ENCODE results near the gene NUP88. TPM values are rescaled to one million over a fixed set of nuclear protein-coding genes. Genes with fewer than 3 reads are reported as not detected.

The NUP88 gene
- total and polyA plus RNA-seq, 4 donors: 39.6 to 124 (median 57.4) TPM

- DNase-seq (ENCODE audit: low spot score): no peak
- WGBS: 97% methylated on average over 4 of the region's 4 CpGs
- Histone ChIP-seq H3K9ac (ENCODE audit: low read depth in 1 of 2, low read length in 2 of 2) (no peak overlapping the region), H3K4me3 (ENCODE audit: low read depth in 1 of 3, low read length in 3 of 3) (no peak overlapping the region), H3K4me1 (ENCODE audit: control insufficient read depth in 4 of 4, insufficient read depth in 4 of 4, low read length in 3 of 4) (no peaks in the 10 kb centered on the region), H3K27ac (ENCODE audit: low read depth in 1 of 2, low read length in 2 of 2) (no peak overlapping the region), H3K9me3 (ENCODE audit: control insufficient read depth in 4 of 4, low read length in 3 of 4) (no peaks in the 10 kb centered on the region), H3K36me3 (ENCODE audit: control insufficient read depth in 4 of 4, insufficient read depth in 3 of 4, low read depth in 1 of 4, low read length in 3 of 4) (peaks cover 5 to 60% (median 38%) of the 10 kb centered on the region in 4 donors), H3K27me3 (ENCODE audit: control insufficient read depth in 4 of 4, insufficient read depth in 4 of 4, low read length in 3 of 4) (no peaks in the 10 kb centered on the region)
- TF ChIP-seq TAF1 (conservative IDR thresholded peaks at IDR 0.05) (no peak), FOXA1 (IDR thresholded peaks at IDR 0.05) (no peak), RXRA (IDR thresholded peaks at IDR 0.05) (no peak), EGR1 (IDR thresholded peaks at IDR 0.05; ENCODE audit: low read depth in 2 of 2) (no peak), YY1 (IDR thresholded peaks at IDR 0.05) (no peak), GABPA (IDR thresholded peaks at IDR 0.05 in 1 of 2, conservative IDR thresholded peaks at IDR 0.05 in 1 of 2) (no peak), MAX (IDR thresholded peaks at IDR 0.05) (no peak), NR2F2 (IDR thresholded peaks at IDR 0.05) (no peak), FOXA2 (IDR thresholded peaks at IDR 0.05) (no peak), ATF3 (IDR thresholded peaks at IDR 0.05) (no peak), HNF4A (conservative IDR thresholded peaks at IDR 0.05) (no peak), RAD21 (IDR thresholded peaks at IDR 0.05) (no peak), SP1 (IDR thresholded peaks at IDR 0.05) (no peak)
- TF ChIP-seq, protein P1, sequence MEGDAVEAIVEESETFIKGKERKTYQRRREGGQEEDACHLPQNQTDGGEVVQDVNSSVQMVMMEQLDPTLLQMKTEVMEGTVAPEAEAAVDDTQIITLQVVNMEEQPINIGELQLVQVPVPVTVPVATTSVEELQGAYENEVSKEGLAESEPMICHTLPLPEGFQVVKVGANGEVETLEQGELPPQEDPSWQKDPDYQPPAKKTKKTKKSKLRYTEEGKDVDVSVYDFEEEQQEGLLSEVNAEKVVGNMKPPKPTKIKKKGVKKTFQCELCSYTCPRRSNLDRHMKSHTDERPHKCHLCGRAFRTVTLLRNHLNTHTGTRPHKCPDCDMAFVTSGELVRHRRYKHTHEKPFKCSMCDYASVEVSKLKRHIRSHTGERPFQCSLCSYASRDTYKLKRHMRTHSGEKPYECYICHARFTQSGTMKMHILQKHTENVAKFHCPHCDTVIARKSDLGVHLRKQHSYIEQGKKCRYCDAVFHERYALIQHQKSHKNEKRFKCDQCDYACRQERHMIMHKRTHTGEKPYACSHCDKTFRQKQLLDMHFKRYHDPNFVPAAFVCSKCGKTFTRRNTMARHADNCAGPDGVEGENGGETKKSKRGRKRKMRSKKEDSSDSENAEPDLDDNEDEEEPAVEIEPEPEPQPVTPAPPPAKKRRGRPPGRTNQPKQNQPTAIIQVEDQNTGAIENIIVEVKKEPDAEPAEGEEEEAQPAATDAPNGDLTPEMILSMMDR (IDR thresholded peaks at IDR 0.05; ENCODE audit: low read depth, low read length, missing input control): no peak
- TF ChIP-seq, protein P2, sequence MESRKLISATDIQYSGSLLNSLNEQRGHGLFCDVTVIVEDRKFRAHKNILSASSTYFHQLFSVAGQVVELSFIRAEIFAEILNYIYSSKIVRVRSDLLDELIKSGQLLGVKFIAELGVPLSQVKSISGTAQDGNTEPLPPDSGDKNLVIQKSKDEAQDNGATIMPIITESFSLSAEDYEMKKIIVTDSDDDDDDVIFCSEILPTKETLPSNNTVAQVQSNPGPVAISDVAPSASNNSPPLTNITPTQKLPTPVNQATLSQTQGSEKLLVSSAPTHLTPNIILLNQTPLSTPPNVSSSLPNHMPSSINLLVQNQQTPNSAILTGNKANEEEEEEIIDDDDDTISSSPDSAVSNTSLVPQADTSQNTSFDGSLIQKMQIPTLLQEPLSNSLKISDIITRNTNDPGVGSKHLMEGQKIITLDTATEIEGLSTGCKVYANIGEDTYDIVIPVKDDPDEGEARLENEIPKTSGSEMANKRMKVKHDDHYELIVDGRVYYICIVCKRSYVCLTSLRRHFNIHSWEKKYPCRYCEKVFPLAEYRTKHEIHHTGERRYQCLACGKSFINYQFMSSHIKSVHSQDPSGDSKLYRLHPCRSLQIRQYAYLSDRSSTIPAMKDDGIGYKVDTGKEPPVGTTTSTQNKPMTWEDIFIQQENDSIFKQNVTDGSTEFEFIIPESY (IDR thresholded peaks at IDR 0.05): no peak
Measured at GRCh38 chr17:5370411-5370810, 49.1 kb downstream of the NUP88 start.

- DNase-seq (ENCODE audit: low spot score): no peak
- peaks cover 0 to 5% (median 2%) of the 10 kb centered on the region in 4 donors for H3K4me1 ChIP-seq (ENCODE audit: control insufficient read depth in 4 of 4, insufficient read depth in 4 of 4, low read length in 3 of 4)
- H3K4me3 ChIP-seq (ENCODE audit: low read depth in 1 of 3, low read length in 3 of 3): no peak overlapping the region
- TF ChIP-seq HNF4G (IDR thresholded peaks at IDR 0.05) (no peak), EGR1 (IDR thresholded peaks at IDR 0.05; ENCODE audit: low read depth in 2 of 2) (no peak), RXRA (IDR thresholded peaks at IDR 0.05) (no peak), REST (IDR thresholded peaks at IDR 0.05) (no peak), SP1 (IDR thresholded peaks at IDR 0.05) (no peak), YY1 (IDR thresholded peaks at IDR 0.05) (no peak), HNF4A (conservative IDR thresholded peaks at IDR 0.05) (no peak), ATF3 (IDR thresholded peaks at IDR 0.05) (no peak), MAX (IDR thresholded peaks at IDR 0.05) (no peak), RAD21 (IDR thresholded peaks at IDR 0.05) (no peak), JUND (IDR thresholded peaks at IDR 0.05) (no peak), GABPA (IDR thresholded peaks at IDR 0.05 in 1 of 2, conservative IDR thresholded peaks at IDR 0.05 in 1 of 2) (no peak), NR2F2 (IDR thresholded peaks at IDR 0.05) (no peak)
- H3K9me3 ChIP-seq (ENCODE audit: control insufficient read depth in 4 of 4, low read length in 3 of 4): no peaks in the 10 kb centered on the region
- no peak overlapping the region for H3K27ac ChIP-seq (ENCODE audit: low read depth in 1 of 2, low read length in 2 of 2)
- WGBS: 90% methylated on average over 6 of the region's 6 CpGs
- H3K27me3 ChIP-seq (ENCODE audit: control insufficient read depth in 4 of 4, insufficient read depth in 4 of 4, low read length in 3 of 4): no peaks in the 10 kb centered on the region
- H3K36me3 ChIP-seq (ENCODE audit: control insufficient read depth in 4 of 4, insufficient read depth in 3 of 4, low read depth in 1 of 4, low read length in 3 of 4): peaks cover 2 to 50% (median 35%) of the 10 kb centered on the region in 4 donors
- H3K9ac ChIP-seq (ENCODE audit: low read depth in 1 of 2, low read length in 2 of 2): no peak overlapping the region
Measured at GRCh38 chr17:5365831-5366230, 53.6 kb downstream of the NUP88 start.

All from liver (tissue), 9 donors.